ENCODE measurements around the gene ZIC1.

DNA sequence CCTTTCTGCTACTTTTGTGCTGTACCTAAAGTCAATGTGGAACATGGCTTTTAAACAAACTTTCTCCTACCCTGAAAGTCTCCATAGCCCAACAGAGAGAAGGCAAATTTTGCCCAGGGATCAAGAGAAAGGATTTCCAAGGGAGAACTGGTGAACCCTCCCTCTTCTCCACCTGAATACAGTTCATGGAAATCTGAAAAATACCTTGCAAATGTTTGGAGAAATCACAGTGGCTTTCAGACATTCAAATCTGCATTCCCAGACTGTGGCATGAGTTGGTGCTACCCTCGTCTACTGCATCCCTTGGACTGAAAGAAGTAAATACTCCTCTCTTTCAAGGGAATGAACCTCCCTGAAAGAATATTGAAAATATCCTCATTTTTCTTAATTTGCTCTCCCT lies 41.5 kb upstream of the ZIC1 start:
- TF ChIP-seq POLR2A (IDR thresholded peaks at IDR 0.05) (no peak), CTCF (IDR thresholded peaks at IDR 0.05) (no peak), EP300 (IDR thresholded peaks at IDR 0.05) (no peak)

All from tibial nerve (tissue), 4 donors.